Measurements from ENCODE around the gene FHIT.
"Not testable (repeated sequence)": the region's sequence is repeated elsewhere in the genome, so short reads cannot be mapped to it uniquely, and the experiment has no call there.

Gene FHIT

GRCh38 chr3:60989626-60990441 is 261.4 kb downstream of the FHIT start:
- DNase-seq (ENCODE audit: low read depth in 2 of 2), result no peak

- DNase-seq (ENCODE audit: low read depth in 2 of 2), result not testable (repeated sequence)
Observed at GRCh38 chr3:60987191-60987590, 264.1 kb downstream of the FHIT start.

DNA sequence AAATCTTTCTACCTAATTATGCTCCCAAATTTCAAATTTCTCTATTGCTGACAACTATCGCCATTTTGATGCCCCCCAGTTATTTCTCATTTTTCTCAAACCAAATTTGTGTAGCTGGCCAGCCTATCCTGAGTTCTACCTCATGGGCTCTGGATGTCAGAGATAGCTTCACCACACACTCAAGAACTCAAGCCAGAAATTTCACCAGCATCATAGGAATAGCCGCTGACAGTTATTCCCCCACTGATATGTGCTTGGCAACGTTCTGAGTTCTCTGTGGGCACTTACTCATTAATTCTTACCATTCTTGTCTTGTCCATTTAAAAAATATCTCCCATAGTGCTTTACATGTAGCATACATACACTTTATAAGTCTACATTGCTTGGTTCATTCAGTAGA is 264.7 kb downstream of the FHIT start:
- no peak for DNase-seq (ENCODE audit: low read depth in 2 of 2)

DNA sequence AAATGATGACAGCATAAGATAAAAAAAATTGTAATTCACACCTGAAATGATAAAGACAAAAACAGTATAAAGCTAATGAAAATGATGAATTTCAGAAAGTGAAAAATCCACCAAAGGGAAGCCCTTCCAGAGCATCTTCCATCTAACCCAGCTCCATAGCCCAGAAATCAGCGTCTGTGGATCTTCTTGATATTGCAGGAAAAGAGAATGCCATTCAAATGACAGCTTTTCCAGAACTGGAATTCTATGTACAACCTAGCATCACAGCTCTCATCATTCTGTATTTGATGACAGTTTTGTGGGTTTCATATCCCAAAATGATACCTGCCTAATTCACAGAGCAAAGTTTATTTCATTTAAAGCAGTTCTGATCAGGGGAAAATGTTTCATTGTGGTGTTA is 267.3 kb downstream of the FHIT start:
- no peak for DNase-seq (ENCODE audit: low read depth in 2 of 2)

DNA sequence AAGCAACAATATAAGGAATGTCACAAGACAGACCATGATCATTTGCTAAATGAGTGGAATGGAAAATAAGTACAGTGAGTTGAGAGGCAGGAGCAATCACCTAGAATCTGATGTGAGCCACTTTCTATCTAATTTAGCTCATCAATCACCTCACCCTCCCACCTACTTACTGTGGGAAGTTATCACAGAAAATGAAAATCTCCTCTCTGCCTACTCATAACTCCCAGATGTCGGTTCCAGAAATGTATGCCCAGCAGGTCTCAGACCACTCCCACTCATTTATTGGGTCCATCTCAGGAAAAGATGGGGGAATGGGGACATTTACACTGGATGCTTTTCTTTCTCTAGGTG is 270.9 kb downstream of the FHIT start:
- no peak for DNase-seq (ENCODE audit: low read depth in 2 of 2)

GRCh38 chr3:60979461-60980341 is 271.6 kb downstream of the FHIT start:
- no peak for DNase-seq (ENCODE audit: low read depth in 2 of 2)

GRCh38 chr3:60973321-60973720 is 277.9 kb downstream of the FHIT start:
- DNase-seq (ENCODE audit: low read depth in 2 of 2), result no peak

GRCh38 chr3:60972599-60972998 is 278.7 kb downstream of the FHIT start:
- no peak for DNase-seq (ENCODE audit: low read depth in 2 of 2)

- no peak for DNase-seq (ENCODE audit: low read depth in 2 of 2)
Observed at GRCh38 chr3:60970850-60971249, 280.4 kb downstream of the FHIT start.

GRCh38 chr3:60967141-60967540 is 284.1 kb downstream of the FHIT start:
- DNase-seq (ENCODE audit: low read depth in 2 of 2), result no peak

GRCh38 chr3:60957541-60957940 is 293.7 kb downstream of the FHIT start:
- no peak for DNase-seq (ENCODE audit: low read depth in 2 of 2)

DNA sequence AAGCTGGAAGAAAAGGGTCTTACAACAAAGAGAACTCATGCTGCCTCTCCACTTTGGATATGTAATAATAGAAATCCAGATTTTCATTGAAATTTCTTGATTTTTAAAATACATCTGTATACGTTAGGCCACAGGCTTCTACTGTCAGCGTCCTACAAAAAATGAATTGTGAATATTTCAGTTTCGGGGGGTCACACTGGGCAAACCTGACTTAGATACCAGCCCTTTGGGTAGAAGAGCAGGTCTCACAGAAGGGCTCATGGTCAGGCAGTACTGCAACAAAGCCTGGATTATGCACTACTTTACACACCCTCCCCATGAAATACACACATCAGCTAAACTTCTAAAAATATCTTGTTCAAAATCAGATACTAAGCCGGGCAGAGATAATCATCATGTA is 294.5 kb downstream of the FHIT start:
- DNase-seq (ENCODE audit: low read depth in 2 of 2), result no peak

- no peak for DNase-seq (ENCODE audit: low read depth in 2 of 2)
Observed at GRCh38 chr3:60955034-60955433, 296.2 kb downstream of the FHIT start.

DNA sequence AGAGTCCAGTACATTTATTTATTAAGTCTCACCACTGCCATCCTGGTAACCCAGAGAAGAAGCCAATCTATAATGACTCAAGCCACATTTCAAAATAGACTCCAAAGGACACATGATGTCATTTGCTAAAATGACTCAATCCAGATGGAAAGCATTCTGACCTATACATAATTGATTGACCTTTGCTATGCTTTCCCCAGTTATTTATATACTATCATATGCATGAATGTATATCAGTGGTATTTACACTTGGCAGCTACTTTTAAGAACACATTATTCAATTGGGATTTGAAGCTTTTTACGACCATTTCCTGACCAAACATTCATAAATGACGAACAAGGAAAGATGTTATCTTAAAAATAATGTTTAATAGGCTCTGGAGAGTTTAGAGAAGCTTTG is 297.2 kb downstream of the FHIT start:
- no peak for DNase-seq (ENCODE audit: low read depth in 2 of 2)

- DNase-seq (ENCODE audit: low read depth in 2 of 2), result no peak
Observed at GRCh38 chr3:60953351-60953750, 297.9 kb downstream of the FHIT start.

DNA sequence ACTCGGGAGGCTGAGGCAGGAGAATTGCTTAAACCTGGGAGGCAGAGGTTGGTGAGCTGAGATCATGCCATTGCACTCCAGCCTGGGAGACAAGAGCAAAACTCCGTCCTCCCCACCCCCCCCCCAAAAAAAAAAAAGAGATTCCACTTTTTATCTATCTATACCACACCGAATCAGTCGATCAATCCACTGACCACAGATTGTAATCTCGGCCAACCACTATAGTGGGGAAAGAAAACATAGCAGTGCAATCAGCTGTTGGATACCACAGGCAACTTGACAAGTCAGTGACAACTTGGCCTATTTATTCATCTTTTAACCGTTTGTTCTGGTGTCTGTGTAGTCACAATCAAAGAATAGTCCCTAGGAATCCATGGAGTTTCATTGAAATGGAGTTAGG is 299.2 kb downstream of the FHIT start:
- DNase-seq (ENCODE audit: low read depth in 2 of 2), result no peak

- no peak for DNase-seq (ENCODE audit: low read depth in 2 of 2)
Observed at GRCh38 chr3:60949146-60949545, 302.1 kb downstream of the FHIT start.

DNA sequence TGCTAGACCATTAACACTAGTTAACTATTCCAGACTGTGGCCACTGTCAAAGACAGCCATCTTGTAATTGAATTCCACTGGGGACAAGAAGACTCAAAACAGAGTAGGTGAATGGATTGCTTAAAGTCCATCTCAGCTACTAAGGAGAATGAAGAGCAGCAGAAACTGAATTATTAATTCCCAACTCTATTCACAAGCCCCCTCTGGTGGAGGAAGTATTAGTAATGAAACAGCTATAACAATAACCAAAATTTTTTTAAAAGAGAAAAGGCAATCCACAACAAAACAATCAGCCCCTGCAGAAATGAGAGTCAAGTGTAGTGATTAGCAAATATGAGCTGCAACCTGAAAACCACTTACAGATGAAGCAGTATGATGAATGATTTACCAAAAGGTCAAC is 302.8 kb downstream of the FHIT start:
- no peak for DNase-seq (ENCODE audit: low read depth in 2 of 2)

GRCh38 chr3:60935709-60936108 is 315.5 kb downstream of the FHIT start:
- DNase-seq (ENCODE audit: low read depth in 2 of 2), result no peak

DNA sequence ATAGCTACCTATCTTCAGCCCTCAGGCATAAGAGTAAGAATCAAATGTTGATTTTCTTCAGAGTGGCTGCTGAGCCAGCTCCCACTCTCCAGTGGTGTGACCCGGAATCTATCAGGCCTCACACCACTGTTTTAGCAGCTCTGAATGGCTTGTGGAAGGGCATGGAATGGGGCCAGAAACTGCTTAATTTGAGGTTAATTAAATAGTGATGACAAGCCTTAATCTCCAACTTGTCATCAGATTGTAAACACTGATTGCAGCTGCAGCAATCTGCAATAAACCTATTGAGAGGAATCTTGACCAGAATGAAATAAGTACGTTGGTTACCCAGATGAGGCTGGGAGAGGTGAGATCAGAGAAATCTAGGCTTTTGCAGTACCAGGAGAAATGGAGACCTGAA is 317.4 kb downstream of the FHIT start:
- DNase-seq (ENCODE audit: low read depth in 2 of 2), result no peak

DNA sequence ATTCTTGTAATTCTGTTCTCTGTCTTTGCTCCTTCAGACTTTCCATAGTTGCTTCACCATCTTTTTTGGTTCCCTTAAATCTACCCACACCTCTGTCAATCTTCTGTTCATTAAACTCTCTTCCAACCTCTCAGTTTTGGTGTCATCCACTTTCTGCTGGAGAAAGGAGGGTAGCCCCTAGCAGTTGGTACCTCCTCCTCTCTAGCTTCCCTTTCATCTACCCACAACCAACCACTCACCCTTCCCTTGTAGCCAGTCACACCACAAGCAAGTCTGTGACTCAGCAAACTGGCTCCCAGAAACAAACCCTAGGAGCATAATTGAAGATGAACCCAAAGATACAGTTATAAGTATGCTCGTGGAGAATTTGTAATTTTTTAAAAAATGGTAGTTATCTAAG is 318.6 kb downstream of the FHIT start:
- DNase-seq (ENCODE audit: low read depth in 2 of 2), result no peak

DNA sequence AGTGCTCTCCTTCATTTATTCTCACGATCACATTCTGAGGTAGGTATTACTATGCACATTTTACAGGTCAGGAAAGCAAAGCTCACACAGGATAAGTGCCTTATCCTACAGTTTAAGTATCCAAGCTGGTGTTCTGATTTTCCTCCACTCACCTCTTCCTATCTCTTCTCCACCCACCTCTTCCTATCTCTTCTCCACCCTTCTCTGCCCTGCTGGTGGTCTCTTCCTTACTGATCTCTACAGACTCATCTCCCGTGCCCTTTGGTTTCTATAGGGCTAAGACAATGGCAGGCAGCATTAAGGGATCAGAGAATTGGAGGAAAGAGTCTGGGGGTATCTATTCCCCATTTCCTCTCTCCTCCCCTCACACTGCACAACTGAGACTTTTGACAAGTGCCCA is 319.1 kb downstream of the FHIT start:
- DNase-seq (ENCODE audit: low read depth in 2 of 2), result no peak

- DNase-seq (ENCODE audit: low read depth in 2 of 2), result no peak
Observed at GRCh38 chr3:60931452-60931851, 319.8 kb downstream of the FHIT start.

Measured in stimulated activated CD4-positive, alpha-beta T cell treated with anti-CD3 and anti-CD28 coated beads, Interleukin-12 subunit alpha, Interleukin-12 subunit beta, amount 100 ng/mL, for 24 hours (primary cell).